Activated gamma-delta T cell (primary cell): ENCODE results near the gene PPP1R1B.
A peak's percentile ranks its signal among the peaks of the same experiment; 100 is the strongest.

ENCODE experiments used
- DNase-seq: peaks from one replicate; lab custom pipeline; 2025; lab: John Stamatoyannopoulos, UW

Gene PPP1R1B

DNA sequence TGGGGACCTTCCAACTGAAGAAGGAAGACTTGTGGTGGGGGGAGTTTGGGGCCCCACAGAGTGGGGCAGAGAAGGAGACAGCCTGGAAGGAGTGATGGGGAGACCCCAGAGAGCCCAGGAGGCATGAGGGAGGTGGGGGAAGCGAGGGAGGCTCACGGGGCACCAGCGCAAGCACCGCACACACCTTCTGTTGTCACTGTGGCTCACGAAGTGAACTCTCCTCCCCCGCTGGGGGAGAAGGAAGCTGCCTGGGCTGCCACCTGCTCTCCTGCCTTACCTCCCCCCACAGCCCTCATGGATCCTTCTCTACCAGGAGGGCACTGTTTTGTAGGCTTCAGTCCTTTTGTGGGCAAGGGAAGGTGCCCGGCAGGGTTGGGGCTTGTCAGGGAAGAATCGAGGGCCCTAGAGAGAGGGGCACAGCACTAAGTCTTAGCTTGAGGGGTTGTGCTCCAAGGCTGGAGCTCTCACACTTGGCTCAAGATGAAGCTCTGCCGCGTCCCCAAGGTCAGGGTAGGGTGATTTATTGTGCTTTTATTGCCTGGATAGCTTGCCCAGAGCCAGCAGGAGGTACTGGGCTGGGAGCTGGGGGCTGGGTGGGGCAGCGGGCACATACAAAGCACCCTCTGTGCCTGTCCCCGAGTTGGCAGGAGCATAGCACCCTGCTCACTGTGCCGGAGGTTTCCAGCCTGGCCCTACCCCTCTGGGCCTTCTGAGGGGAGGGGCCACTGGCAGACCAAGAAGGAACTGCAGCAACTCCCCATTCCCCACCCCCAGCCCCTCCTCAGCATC is 5.6 kb downstream of the PPP1R1B start:
- DNase-seq = no peak

DNA sequence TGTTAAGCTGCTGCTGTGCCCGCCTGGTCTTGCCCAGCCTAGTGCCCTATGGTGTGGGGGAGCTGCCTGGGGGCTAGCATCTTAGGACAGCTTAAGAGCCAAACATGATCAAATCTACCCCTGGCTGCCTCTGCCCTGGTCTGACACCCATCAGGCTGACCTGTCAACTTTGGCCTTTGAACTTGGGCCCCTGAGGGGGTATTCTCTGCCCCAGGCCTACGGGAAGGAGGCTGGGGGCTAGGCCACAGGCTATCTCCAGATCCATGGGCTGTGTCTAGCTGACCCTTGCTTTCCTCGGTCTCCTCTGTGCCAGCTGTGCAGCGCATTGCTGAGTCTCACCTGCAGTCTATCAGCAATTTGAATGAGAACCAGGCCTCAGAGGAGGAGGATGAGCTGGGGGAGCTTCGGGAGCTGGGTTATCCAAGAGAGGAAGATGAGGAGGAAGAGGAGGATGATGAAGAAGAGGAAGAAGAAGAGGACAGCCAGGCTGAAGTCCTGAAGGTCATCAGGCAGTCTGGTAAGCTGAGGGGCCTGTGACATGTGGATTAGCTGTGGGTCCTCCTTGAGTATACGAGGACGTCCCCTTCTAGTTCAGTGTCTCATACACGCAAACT is 6.9 kb downstream of the PPP1R1B start:
- no peak for DNase-seq

DNA sequence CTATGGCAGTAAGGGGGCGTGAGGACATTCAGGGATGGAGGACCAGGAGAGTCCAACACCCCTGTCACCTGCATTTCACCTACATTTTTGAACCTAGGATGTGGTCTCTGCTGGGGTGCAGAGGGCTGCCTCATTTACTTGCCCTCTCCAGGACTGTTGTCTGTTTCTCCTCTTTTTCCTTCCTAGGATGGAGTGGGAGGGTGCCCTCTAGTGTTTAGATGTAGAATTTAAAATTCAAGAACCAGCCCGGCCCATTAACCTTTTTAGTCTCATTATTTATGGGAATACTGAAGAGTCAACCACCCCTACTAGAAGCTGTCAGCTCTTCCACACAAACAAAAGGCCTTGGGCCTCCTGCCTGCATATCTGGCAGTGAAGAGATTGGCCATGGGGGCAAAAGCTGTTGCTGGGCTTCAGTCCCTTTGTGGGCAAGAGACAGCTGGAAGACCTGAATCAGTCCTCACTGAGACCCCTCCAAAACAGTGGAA is 7.7 kb downstream of the PPP1R1B start:
- DNase-seq = no peak

DNA sequence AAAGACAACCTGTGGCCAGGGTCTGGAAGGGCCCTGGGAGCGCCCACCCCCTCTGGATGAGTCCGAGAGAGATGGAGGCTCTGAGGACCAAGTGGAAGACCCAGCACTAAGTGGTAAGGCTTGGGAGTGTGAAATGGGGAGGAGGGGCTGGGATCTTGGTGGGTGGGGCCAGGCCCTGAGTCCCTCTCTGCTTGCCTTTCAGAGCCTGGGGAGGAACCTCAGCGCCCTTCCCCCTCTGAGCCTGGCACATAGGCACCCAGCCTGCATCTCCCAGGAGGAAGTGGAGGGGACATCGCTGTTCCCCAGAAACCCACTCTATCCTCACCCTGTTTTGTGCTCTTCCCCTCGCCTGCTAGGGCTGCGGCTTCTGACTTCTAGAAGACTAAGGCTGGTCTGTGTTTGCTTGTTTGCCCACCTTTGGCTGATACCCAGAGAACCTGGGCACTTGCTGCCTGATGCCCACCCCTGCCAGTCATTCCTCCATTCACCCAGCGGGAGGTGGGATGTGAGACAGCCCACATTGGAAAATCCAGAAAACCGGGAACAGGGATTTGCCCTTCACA is 8.9 kb downstream of the PPP1R1B start:
- no peak for DNase-seq

GRCh38 chr17:39636587-39636926 is 9.8 kb downstream of the PPP1R1B start:
- DNase-seq = no peak

DNA sequence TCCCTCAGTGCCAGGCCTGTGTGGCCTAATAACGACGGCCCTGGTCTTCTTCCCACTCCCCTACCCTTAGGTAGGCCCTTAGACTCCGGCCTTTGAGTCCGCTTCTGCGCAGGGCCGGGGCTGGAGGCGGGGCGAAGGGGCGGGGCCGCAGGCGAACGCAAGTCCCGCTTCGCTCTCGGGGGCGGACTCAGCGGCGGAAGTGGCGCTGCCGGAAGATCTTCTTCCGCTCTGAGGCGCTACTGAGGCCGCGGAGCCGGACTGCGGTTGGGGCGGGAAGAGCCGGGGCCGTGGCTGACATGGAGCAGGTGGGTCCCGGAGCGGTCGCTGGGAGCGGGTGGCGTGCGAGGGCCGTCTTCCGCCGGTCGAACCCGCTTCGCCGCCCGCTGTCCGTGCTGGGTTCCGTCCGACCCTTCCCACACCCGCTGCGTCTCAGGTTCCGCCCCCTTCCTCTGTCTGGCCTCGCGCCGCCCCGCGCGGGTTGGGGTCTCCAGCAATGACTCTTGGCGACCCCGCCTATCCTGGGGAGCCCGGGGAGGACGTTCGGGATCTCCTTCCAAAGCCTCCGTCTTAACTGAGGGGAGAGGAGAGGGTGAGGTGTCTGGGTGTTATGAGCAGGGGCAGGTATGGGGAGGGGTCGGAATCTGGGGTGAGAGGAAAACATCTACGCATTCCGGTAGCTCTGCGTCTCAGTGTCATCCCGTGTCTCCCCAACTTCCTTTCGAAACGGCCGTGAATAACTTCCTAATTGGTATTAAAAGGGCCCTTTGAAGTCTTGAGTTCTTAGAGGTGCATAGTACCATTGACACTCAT is 10.4 kb downstream of the PPP1R1B start, which contains the start of gene STARD3:
Gene STARD3, plus strand, starts transcription at position 218 of the 810 bp plus-strand sequence. CDS start 16,388 bp downstream, outside the sequence.
- DNase-seq = peak; percentile 83

DNA sequence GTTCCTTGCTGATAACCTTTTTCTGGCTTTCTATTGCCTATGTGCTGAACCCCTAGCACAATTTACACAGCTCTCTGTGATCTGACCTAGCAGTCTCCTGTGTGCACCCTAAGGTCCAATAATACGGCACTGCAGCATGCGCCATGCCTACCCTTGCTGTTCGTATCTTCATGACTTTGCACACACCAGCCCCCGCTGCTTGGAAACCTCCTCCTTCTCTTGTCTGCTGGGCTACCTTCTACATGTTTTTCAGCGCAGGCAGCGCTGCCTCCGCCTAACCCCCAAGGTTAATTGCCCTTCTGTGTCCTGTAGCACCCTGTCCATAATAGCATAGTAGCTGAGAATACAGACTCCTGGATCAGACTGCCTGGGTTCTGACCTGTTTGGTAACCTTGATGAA is 11.6 kb downstream of the PPP1R1B start:
- no peak for DNase-seq

- no peak for DNase-seq
These were observed 12.3 kb downstream of the PPP1R1B start for GRCh38 chr17:39639043-39639442.

GRCh38 chr17:39639566-39640458 is 13.1 kb downstream of the PPP1R1B start:
- DNase-seq = no peak

DNA sequence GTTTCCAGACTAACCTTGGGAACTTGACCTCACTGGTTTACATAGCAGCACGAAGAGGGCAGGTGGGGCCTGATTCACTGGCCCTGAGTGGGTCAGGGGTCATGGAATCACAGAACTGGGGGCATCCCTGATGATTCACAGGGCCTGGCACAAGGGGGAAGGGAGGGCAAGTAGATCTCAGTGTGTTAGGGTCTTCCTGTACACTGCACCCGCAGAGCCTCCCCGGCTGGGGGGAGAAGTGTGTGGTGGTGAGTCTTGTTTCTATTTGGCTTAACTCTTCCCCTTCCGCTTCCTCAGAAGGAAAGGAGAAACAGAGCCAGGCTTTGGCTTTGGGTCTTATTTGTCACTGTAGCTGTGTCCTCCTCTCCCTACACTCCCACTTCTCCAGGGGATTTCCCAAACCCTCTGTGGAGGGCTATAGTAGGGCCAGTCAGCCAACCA is 13.9 kb downstream of the PPP1R1B start:
- no peak for DNase-seq

DNA sequence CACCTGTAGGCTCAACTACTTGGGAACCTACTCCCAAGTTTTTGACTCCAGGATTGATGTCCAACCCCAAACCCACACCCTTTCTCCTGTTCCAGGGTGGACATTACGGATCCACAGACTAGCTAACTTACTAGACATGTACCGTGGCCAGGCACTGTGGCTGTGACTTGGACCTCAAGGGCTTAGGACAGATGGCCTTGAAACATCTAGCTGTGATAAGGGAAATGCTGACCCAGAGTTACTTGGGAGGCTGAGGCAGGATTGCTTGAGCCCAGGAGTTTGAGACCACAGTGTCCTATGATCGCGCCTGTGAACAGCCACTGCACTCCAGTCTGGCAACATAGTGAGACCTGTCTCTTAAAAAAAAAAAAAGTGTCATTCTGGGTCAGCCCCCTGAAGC is 14.3 kb downstream of the PPP1R1B start:
- no peak for DNase-seq

GRCh38 chr17:39641883-39642282 is 15.1 kb downstream of the PPP1R1B start:
- no peak for DNase-seq

DNA sequence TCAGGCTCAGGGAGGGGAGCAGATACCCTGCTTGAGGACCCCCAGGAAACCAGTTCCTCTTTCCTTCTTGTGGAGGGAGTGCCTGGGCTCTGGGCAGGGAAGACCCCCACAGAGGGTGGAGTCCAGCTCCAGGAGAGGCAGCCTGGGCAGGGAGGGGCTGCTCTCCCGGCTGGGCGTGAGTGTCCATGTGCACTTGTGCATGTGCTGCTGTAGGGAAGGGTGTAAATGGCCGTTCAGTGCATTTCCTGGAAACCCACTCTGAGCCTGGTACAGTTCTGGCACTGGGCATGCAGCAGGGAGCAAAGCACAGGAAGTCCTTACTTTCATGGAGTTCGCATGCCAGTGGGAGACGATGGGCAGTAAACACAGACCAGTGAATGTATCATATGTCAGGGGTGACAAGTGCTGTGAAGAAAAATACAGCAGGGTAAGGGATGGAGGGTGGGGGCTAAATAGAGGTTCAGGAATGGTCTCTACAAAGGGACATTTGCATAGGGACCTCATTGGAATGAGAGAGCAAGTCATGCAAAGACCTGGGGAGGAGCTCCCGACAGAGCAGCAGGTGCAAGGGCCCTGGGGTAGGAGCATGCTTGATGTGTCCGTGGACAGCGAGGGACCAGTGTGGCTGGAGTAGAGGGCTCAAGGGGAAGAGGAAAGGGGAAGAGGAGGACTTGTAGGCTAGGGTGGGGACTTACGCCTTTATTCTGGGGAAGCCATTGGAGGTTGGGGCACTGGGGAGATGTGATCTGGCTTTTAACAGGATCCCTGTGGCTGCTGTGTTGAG is 15.7 kb downstream of the PPP1R1B start:
- DNase-seq = no peak

DNA sequence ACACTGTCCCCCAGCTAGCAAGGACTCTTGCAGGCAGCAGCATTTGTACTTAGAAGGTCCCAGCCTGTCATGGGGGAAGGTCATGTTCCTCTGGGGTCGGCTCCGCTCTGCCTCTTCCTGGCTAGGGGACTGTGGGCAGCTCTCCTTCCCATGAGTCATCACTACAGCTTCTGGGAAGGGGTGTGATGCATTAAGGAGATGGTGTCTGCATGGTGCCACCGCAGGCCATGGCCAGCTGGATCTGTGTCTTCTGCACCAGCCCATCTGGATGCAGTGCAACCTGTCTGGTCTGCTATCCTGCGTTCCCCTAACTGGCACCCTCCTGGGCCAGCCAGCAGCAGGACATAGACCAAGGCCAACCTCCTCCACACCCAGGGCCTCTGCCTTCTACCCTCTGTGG is 16.5 kb downstream of the PPP1R1B start:
- DNase-seq = no peak

GRCh38 chr17:39647256-39647655 is 20.5 kb downstream of the PPP1R1B start:
- no peak for DNase-seq

DNA sequence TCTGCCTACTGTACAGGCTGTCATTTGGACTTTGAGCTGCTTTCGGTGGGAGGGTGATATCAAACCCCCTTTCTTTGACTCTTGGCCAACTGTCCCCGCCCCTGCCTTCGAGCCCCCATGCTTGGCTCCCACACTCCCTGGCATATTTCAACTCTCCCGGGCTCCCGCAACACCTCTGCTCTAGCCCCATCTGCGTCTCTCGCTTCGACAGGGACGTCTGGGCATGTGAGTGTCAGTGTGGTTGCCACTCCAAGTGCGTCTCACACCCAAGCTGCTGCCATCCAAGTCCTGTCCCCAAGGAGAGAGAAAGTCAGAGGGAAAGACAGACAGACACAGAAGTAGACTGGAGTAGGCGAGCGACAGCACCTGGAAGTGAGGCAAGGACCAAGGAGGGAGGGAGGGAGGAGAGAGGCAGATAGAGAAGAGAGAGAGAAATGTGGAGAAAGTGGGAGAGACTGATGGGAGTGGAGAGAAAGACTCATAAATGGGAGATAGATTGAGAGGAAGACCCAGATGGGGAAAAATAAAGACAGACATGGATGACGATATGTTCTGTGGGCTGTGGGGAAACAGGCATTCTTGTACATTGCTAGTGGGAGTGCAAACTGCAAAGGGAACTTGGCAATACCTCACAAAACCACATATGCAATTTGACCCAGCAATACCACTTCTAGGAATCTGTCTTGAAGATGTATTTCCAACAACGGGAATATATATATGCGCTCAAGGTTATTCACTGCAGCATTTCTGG is 22.0 kb downstream of the PPP1R1B start:
- DNase-seq = no peak

GRCh38 chr17:39650121-39650579 is 23.4 kb downstream of the PPP1R1B start:
- DNase-seq = no peak

DNA sequence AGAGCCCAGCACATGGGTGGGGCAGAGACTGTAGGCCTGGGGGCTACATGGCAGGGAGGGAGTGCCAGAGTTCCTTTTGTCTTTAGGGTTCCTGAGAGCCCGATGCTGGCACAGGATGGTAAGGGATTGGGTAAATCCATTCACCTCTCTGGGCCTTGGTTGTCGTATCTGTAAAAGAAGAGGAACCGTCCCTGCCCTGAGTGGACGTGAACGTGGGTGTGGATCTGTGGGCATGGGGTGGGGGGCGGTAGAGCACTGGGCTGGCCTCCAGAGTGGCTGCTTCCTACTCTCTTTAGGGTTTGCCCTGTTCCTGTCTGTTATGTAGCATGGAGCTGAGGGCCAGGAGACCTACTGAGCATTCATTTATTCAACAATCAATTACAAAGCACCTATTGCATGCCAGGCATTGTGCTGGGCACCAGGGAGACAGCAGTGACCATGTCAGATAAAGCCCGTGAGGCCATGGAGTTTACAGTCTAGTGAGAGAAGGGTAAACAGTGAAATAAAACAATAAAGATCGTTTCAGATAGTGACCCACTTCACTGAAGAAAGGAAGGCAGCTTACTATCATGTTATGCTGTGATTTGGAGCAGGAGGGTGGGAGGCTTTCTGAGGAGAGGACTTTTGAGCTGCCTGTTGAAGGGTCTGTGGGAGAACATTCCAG is 25.3 kb downstream of the PPP1R1B start:
- no peak for DNase-seq
